Measurements from ENCODE around the gene AKR1C1. TPM values are rescaled to one million over a fixed set of nuclear protein-coding genes. Genes with fewer than 3 reads are reported as not detected.
"Not testable (repeated sequence)": the region's sequence is repeated elsewhere in the genome, so short reads cannot be mapped to it uniquely, and the experiment has no call there.

AKR1C1 gene
- total RNA-seq (2014; rRNA removed; shearing (Covaris generic)), result 0.40 and 0.51 TPM in 2 replicates

- not testable (repeated sequence) for DNase-seq (ENCODE audit: low read depth)
Measured at GRCh38 chr10:4962876-4963814, at the start of gene AKR1C1. Gene AKR1C1, plus strand, starts transcription at chr10:4963415. Its CDS starts 30 bp downstream, at chr10:4963445.

GRCh38 chr10:4914213-4914850 lies 48.9 kb upstream of the AKR1C1 start:
- no peak for DNase-seq (ENCODE audit: low read depth)

GRCh38 chr10:4916086-4916716 lies 47.0 kb upstream of the AKR1C1 start:
- DNase-seq (ENCODE audit: low read depth), result no peak

GRCh38 chr10:4918236-4918635 lies 45.0 kb upstream of the AKR1C1 start:
- DNase-seq (ENCODE audit: low read depth), result no peak

GRCh38 chr10:4924482-4924881 lies 38.7 kb upstream of the AKR1C1 start:
- not testable (repeated sequence) for DNase-seq (ENCODE audit: low read depth)

- no peak for DNase-seq (ENCODE audit: low read depth)
Measured at GRCh38 chr10:4926400-4926799, 36.8 kb upstream of the AKR1C1 start.

- DNase-seq (ENCODE audit: low read depth), result no peak
Measured at GRCh38 chr10:4931587-4931986, 31.6 kb upstream of the AKR1C1 start.

- no peak for DNase-seq (ENCODE audit: low read depth)
Measured at GRCh38 chr10:4934391-4934987, 28.7 kb upstream of the AKR1C1 start.

- no peak for DNase-seq (ENCODE audit: low read depth)
Measured at GRCh38 chr10:4937346-4937745, 25.9 kb upstream of the AKR1C1 start.

GRCh38 chr10:4939224-4940072 lies 23.8 kb upstream of the AKR1C1 start:
- peak; percentile 21 for DNase-seq (ENCODE audit: low read depth)

- DNase-seq (ENCODE audit: low read depth), result not testable (repeated sequence)
Measured at GRCh38 chr10:4940073-4940428, 23.2 kb upstream of the AKR1C1 start.

GRCh38 chr10:4940909-4941308 lies 22.3 kb upstream of the AKR1C1 start:
- not testable (repeated sequence) for DNase-seq (ENCODE audit: low read depth)

GRCh38 chr10:4941540-4942330 lies 21.5 kb upstream of the AKR1C1 start:
- DNase-seq (ENCODE audit: low read depth), result peak; percentile 19

GRCh38 chr10:4942931-4943330 lies 20.3 kb upstream of the AKR1C1 start:
- peak; percentile 57 for DNase-seq (ENCODE audit: low read depth)

GRCh38 chr10:4943416-4943815 lies 19.8 kb upstream of the AKR1C1 start:
- DNase-seq (ENCODE audit: low read depth), result not testable (repeated sequence)

GRCh38 chr10:4943821-4944220 lies 19.4 kb upstream of the AKR1C1 start:
- DNase-seq (ENCODE audit: low read depth), result no peak

GRCh38 chr10:4944841-4945240 lies 18.4 kb upstream of the AKR1C1 start:
- DNase-seq (ENCODE audit: low read depth), result no peak

- DNase-seq (ENCODE audit: low read depth), result no peak
Measured at GRCh38 chr10:4945766-4946717, 17.2 kb upstream of the AKR1C1 start.

- no peak for DNase-seq (ENCODE audit: low read depth)
Measured at GRCh38 chr10:4947039-4947634, 16.1 kb upstream of the AKR1C1 start.

Data from Daoy (cell line).